SK-N-SH treated with all-trans-retinoic acid at 6 μM for 48 hours (cell line): ENCODE results near the gene PHACTR2.

Experiments used
- ATAC-seq: fragments of 200-7000 bp; cut with Tn5 transposase; 3 replicates; pipeline ENCODE4 v1.9.1; 2020; ENCODE audit warnings: mild to moderate bottlenecking, moderate library complexity
- ARNTL ChIP-seq: fragments of 450-650 bp; formaldehyde crosslinking; IDR thresholded peaks from 2 replicates; pipeline ENCODE4 v1.5.0; 2020; ENCODE audit warnings: low read depth, mild to moderate bottlenecking, moderate library complexity, borderline replicate concordance
- BACH2 ChIP-seq: fragments of 250-450 bp; sonication (Bioruptor Pico); IDR thresholded peaks from 2 replicates; pipeline ENCODE4 v1.9.0; 2021; ENCODE audit warnings: mild to moderate bottlenecking, borderline replicate concordance
- CREB5 ChIP-seq: fragments of 250-450 bp; sonication (Bioruptor Pico); IDR thresholded peaks from 2 replicates; pipeline ENCODE4 v1.5.1; 2020; ENCODE audit warnings: low read depth, mild to moderate bottlenecking, moderate library complexity
- CSDC2 ChIP-seq: fragments of 250-450 bp; sonication (Bioruptor Pico); IDR thresholded peaks from 2 replicates; pipeline ENCODE4 v1.5.0; 2020; ENCODE audit warnings: mild to moderate bottlenecking, moderate library complexity
- ESRRG ChIP-seq: fragments of 250-450 bp; sonication (Bioruptor Pico); IDR thresholded peaks from 2 replicates; pipeline ENCODE4 v1.6.1; 2021; ENCODE audit warnings: mild to moderate bottlenecking
- GLIS3 ChIP-seq: fragments of 250-450 bp; sonication (Bioruptor Pico); IDR thresholded peaks from 2 replicates; pipeline ENCODE4 v1.5.0; 2020; ENCODE audit warnings: mild to moderate bottlenecking, moderate library complexity
- ISL1 ChIP-seq: fragments of 250-450 bp; sonication (Bioruptor Pico); IDR thresholded peaks from 2 replicates; pipeline ENCODE4 v2.1.2; 2022; ENCODE audit warnings: mild to moderate bottlenecking, moderate library complexity
- OSR1 ChIP-seq: fragments of 250-450 bp; sonication (Bioruptor Pico); IDR thresholded peaks from 2 replicates; pipeline ENCODE4 v1.8.0; 2022; ENCODE audit warnings: moderate library complexity, mild to moderate bottlenecking, inconsistent platforms
- PATZ1 ChIP-seq: fragments of 250-450 bp; sonication (Bioruptor Pico); IDR thresholded peaks from 2 replicates; pipeline ENCODE4 v1.8.0; 2020; ENCODE audit warnings: mild to moderate bottlenecking, moderate library complexity, borderline replicate concordance
- PPARA ChIP-seq: fragments of 250-450 bp; sonication (Bioruptor Pico); IDR thresholded peaks from 2 replicates; pipeline ENCODE4 v1.5.0; 2020; ENCODE audit warnings: mild to moderate bottlenecking, borderline replicate concordance
- RARB ChIP-seq: fragments of 250-450 bp; sonication (Bioruptor Pico); IDR thresholded peaks from 2 replicates; pipeline ENCODE4 v1.8.0; 2021; ENCODE audit warnings: mild to moderate bottlenecking, moderate library complexity
- SNAI2 ChIP-seq: fragments of 250-450 bp; sonication (Bioruptor Pico); IDR thresholded peaks from 2 replicates; pipeline ENCODE4 v1.5.0; 2020; ENCODE audit warnings: mild to moderate bottlenecking, moderate library complexity
- TCF4 ChIP-seq: fragments of 250-450 bp; sonication (Bioruptor Pico); IDR thresholded peaks from 2 replicates; pipeline ENCODE4 v1.8.0; 2021; ENCODE audit warnings: mild to moderate bottlenecking, moderate library complexity, borderline replicate concordance
- TOX ChIP-seq: fragments of 250-450 bp; sonication (Bioruptor Pico); IDR thresholded peaks from 2 replicates; pipeline ENCODE4 v1.8.0; 2021; ENCODE audit warnings: mild to moderate bottlenecking, moderate library complexity, borderline replicate concordance
- TSHZ2 ChIP-seq: fragments of 250-450 bp; sonication (Bioruptor Pico); IDR thresholded peaks from 2 replicates; pipeline ENCODE4 v1.5.0; 2020; ENCODE audit warnings: mild to moderate bottlenecking, moderate library complexity
- ZC3H10 ChIP-seq: fragments of 250-450 bp; sonication (Bioruptor Pico); IDR thresholded peaks from 2 replicates; pipeline ENCODE4 v1.5.1; 2021; ENCODE audit warnings: mild to moderate bottlenecking, moderate library complexity
- ZFP3 ChIP-seq: fragments of 250-450 bp; sonication (Bioruptor Pico); IDR thresholded peaks from 2 replicates; pipeline ENCODE4 v1.5.0; 2020; ENCODE audit warnings: mild to moderate bottlenecking, moderate library complexity
- ZFP30 ChIP-seq: fragments of 450-650 bp; formaldehyde crosslinking; IDR thresholded peaks from 2 replicates; pipeline ENCODE4 v1.5.0; 2022; ENCODE audit warnings: mild to moderate bottlenecking, moderate library complexity
- ZNF565 ChIP-seq: fragments of 450-650 bp; formaldehyde crosslinking; conservative IDR thresholded peaks from 2 replicates; pipeline ENCODE4 v1.5.0; 2020; ENCODE audit warnings: low read depth, mild to moderate bottlenecking, moderate library complexity
- ZNF70 ChIP-seq: fragments of 450-650 bp; formaldehyde crosslinking; IDR thresholded peaks from 2 replicates; pipeline ENCODE4 v1.5.0; 2020; ENCODE audit warnings: mild to moderate bottlenecking, moderate library complexity
- ZNF8 ChIP-seq: fragments of 450-650 bp; formaldehyde crosslinking; IDR thresholded peaks from 2 replicates; pipeline ENCODE4 v1.5.0; 2020; ENCODE audit warnings: mild to moderate bottlenecking, moderate library complexity
- TF ChIP-seq, protein P1 (sequence below): fragments of 250-450 bp; sonication (Bioruptor Pico); IDR thresholded peaks from 2 replicates; pipeline ENCODE4 v1.5.1; 2021; ENCODE audit warnings: mild to moderate bottlenecking, moderate library complexity

The PHACTR2 gene

GRCh38 chr6:143836150-143836549, 158.4 kb downstream of the PHACTR2 start:
- no peak for ATAC-seq

DNA sequence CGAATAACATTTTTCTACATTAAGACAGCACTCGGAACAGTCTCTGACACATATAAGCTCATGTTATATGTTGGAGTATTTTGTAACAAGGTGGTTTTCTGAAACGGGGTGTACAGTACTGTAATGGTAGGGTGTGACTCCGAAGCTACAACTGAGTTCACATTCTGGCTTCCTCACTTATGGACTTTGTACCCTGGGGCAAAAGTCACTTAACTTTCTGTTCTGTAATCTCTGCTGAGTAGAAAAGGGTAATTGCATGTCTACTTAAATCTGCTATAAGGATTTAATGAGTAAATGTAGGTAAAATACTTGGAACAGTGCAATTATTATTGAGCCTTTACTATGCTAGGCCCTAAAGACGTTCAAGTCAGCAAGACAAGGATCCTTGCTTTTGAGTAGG, 160.6 kb downstream of the PHACTR2 start:
- TF ChIP-seq PATZ1 (CRISPR knock-in tag) (no peak), ZNF8 (CRISPR knock-in tag) (no peak), TSHZ2 (CRISPR knock-in tag) (no peak), RARB (CRISPR knock-in tag) (no peak), ZFP3 (CRISPR knock-in tag) (no peak)
- ATAC-seq, result no peak

More at GRCh38 chr6:143836150-143836549, 158.4 kb downstream of the PHACTR2 start:
- TF ChIP-seq GLIS3 (CRISPR knock-in tag), result no peak

GRCh38 chr6:143839196-143839595, 161.4 kb downstream of the PHACTR2 start:
- ATAC-seq, result no peak
- TF ChIP-seq SNAI2 (CRISPR knock-in tag), result no peak
- no peak for TF ChIP-seq ISL1 (CRISPR knock-in tag)
- TF ChIP-seq ZNF8 (CRISPR knock-in tag), result no peak
- no peak for TF ChIP-seq ZC3H10 (CRISPR knock-in tag)
- TF ChIP-seq ZNF70 (CRISPR knock-in tag), result no peak
- TF ChIP-seq TSHZ2 (CRISPR knock-in tag), result no peak
- no peak for TF ChIP-seq ARNTL (CRISPR knock-in tag)
- TF ChIP-seq PATZ1 (CRISPR knock-in tag), result no peak
- TF ChIP-seq CREB5 (CRISPR knock-in tag), result no peak
- no peak for TF ChIP-seq CSDC2 (CRISPR knock-in tag)
- TF ChIP-seq, protein P1, sequence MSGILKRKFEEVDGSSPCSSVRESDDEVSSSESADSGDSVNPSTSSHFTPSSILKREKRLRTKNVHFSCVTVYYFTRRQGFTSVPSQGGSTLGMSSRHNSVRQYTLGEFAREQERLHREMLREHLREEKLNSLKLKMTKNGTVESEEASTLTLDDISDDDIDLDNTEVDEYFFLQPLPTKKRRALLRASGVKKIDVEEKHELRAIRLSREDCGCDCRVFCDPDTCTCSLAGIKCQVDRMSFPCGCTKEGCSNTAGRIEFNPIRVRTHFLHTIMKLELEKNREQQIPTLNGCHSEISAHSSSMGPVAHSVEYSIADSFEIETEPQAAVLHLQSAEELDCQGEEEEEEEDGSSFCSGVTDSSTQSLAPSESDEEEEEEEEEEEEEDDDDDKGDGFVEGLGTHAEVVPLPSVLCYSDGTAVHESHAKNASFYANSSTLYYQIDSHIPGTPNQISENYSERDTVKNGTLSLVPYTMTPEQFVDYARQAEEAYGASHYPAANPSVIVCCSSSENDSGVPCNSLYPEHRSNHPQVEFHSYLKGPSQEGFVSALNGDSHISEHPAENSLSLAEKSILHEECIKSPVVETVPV, result no peak
- no peak for TF ChIP-seq RARB (CRISPR knock-in tag)
- TF ChIP-seq ZFP30 (CRISPR knock-in tag), result no peak
- TF ChIP-seq OSR1 (CRISPR knock-in tag), result no peak
- TF ChIP-seq ESRRG, result no peak
- no peak for TF ChIP-seq TCF4 (CRISPR knock-in tag)
- TF ChIP-seq PPARA (CRISPR knock-in tag), result no peak
- TF ChIP-seq TOX (CRISPR knock-in tag), result no peak
- no peak for TF ChIP-seq ZNF565
- TF ChIP-seq BACH2 (CRISPR knock-in tag), result no peak
